NB4 (cell line): Measurements from ENCODE around the gene CSTF1.
A peak's percentile ranks its signal among the peaks of the same experiment; 100 is the strongest.

Experiments used
- DNase-seq: peaks from one replicate; pipeline ENCODE4 v3.0.0; 2010; ENCODE audit warnings: low read depth
- H3K4me3 ChIP-seq: one replicate; pipeline ENCODE4 v1.5.1; 2011; ENCODE audit warnings: mild to moderate bottlenecking, low read depth, low read length, moderate library complexity
- CTCF ChIP-seq: IDR thresholded peaks from one replicate; pipeline ENCODE4 v1.5.1; 2012; ENCODE audit warnings: low read depth, low read length
- MAX ChIP-seq: IDR thresholded peaks from 2 replicates; pipeline ENCODE4 v1.6.1; 2011; ENCODE audit warnings: low read depth, low read length
- MYC ChIP-seq: IDR thresholded peaks from 2 replicates; pipeline ENCODE4 v1.6.1; 2011; ENCODE audit warnings: low read depth, low read length
- POLR2A ChIP-seq: IDR thresholded peaks from 2 replicates; pipeline ENCODE4 v1.6.1; 2011; ENCODE audit warnings: mild to moderate bottlenecking; ENCODE audit not compliant: insufficient read length; ENCODE audit errors: extremely low read depth

Gene CSTF1

GRCh38 chr20:56429502-56429901 lies 37.1 kb downstream of the CSTF1 start:
- TF ChIP-seq MYC = no peak
- TF ChIP-seq MAX = peak; percentile 21; the same call in 1 of the 2 replicates
- TF ChIP-seq POLR2A = no peak
- TF ChIP-seq CTCF = no peak
- H3K4me3 ChIP-seq = no peak overlapping the region
- DNase-seq = peak; percentile 63

- no peak overlapping the region for H3K4me3 ChIP-seq
- TF ChIP-seq MYC (no peak), POLR2A (no peak), CTCF (no peak), MAX (no peak)
- DNase-seq = peak; percentile 21
Observed at GRCh38 chr20:56429941-56430340, 37.5 kb downstream of the CSTF1 start.

DNA sequence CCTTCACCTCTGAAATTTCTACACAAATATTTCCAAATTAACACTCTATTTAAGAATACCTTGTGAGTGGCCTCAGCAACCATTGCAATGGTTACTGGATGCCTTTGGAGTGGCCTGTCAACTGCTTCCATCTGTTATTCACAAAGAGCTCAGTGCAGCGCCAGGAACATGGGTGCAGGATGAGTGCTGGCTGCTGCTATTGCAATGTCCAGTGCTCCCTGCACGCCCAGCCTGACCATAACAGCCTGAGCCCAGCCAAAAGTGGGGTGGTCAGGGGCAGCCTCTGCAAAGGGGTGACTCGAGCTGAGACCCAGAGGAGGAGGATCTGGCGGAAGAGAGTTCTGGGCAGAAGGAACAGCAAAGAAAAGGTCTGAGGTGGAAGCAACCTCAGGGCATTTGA lies 38.0 kb downstream of the CSTF1 start:
- H3K4me3 ChIP-seq = no peak overlapping the region

DNA sequence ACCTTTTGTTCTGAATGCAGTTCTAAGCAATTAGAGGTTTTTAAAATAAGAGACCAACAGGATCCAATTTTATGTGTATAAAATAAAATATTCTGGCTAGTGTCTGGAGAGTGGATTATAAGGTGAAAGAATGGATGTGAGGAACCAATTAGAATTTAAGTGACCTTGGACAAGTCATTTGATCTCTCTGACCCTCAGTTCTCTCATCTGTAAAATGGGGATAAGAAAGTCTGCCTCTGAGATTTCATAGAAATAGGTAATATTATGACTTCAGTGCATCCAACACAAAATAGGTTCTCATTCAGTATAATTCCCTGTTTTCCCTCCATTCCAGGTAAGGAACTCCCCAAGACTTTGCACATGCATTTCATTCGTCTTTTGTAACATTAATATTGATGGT lies 38.5 kb downstream of the CSTF1 start:
- no peak for TF ChIP-seq POLR2A
- TF ChIP-seq MYC = no peak
- no peak for TF ChIP-seq CTCF
- no peak for TF ChIP-seq MAX
- no peak for DNase-seq
- no peak overlapping the region for H3K4me3 ChIP-seq

More for the DNA sequence above, 38.0 kb downstream of the CSTF1 start:
- DNase-seq = no peak
- no peak for TF ChIP-seq CTCF
- TF ChIP-seq MAX = no peak
- TF ChIP-seq MYC = no peak
- TF ChIP-seq POLR2A = no peak

- no peak for TF ChIP-seq CTCF
- TF ChIP-seq MYC = no peak
- no peak for TF ChIP-seq POLR2A
- no peak for TF ChIP-seq MAX
- no peak overlapping the region for H3K4me3 ChIP-seq
- DNase-seq = no peak
Observed at GRCh38 chr20:56431471-56431870, 39.0 kb downstream of the CSTF1 start.

GRCh38 chr20:56433221-56433879 lies 40.9 kb downstream of the CSTF1 start:
- no peak for TF ChIP-seq MYC
- no peak for TF ChIP-seq MAX
- no peak for TF ChIP-seq CTCF
- no peak for TF ChIP-seq POLR2A
- no peak for DNase-seq
- no peak overlapping the region for H3K4me3 ChIP-seq
